Mucosa of descending colon (tissue), 3 donors: ENCODE data around the gene COL5A3. TPM values are rescaled to one million over a fixed set of nuclear protein-coding genes. Genes with fewer than 3 reads are reported as not detected.

Experiments
- ATAC-seq: fragments of 200-7000 bp; cut with Tn5 transposase; one replicate; pipeline ENCODE4 v1.9.1; 2020; ENCODE audit warnings: mild to moderate bottlenecking, moderate library complexity
- DNase-seq, 3 donors: peaks; one replicate each; pipeline ENCODE4 v3.0.0-alpha.2; 2020
- H3K36me3 ChIP-seq: fragments of 200-600 bp; one replicate; pipeline ENCODE4 v1.8.0; 2021; ENCODE audit warnings: low read depth, mild to moderate bottlenecking
- H3K4me1 ChIP-seq: fragments of 200-600 bp; one replicate; pipeline ENCODE4 v1.8.0; 2021; ENCODE audit warnings: low read depth, mild to moderate bottlenecking
- H3K4me3 ChIP-seq: fragments of 200-600 bp; one replicate; pipeline ENCODE4 v1.8.0; 2021; ENCODE audit warnings: mild to moderate bottlenecking
- H3K9me3 ChIP-seq: fragments of 200-600 bp; one replicate; pipeline ENCODE4 v1.8.0; 2021; ENCODE audit warnings: mild to moderate bottlenecking
- CTCF ChIP-seq: fragments of 200-600 bp; IDR thresholded peaks from one replicate; pipeline ENCODE4 v1.8.0; 2022; ENCODE audit warnings: antibody characterized with exemption, mild to moderate bottlenecking
- intact Hi-C, 2 donors: fragments of 100-400 bp; cut with DNase I in 1 of 2; cut with micrococcal nuclease in 1 of 2; formaldehyde crosslinking; loops; one replicate each; pipeline versions ENCODE4 v1.11.0 to v1.11.1; 2022; cut with DNase I, micrococcal nuclease
- total RNA-seq, 3 donors: library from RNA; stranded (reverse); fragmentation: NEBNext Ultra II Directional in 2 of 3; extraction: Animal tissue kit (Norgen Biotek cat#: 25700) in 2 of 3; gene quantifications; one replicate each; pipeline versions ENCODE4 v1.2.1 to v1.2.4, GENCODE V29; 2021 to 2023
- donor health status: DM: no; HTN: no; CAD: no; lungs with moderate emphysema.
- donor health status: DM: no; HTN: no; CAD: no.
- donor health status: DM: no; HTN: yes; CAD: no.

The COL5A3 gene
- total RNA-seq, 3 donors from 2014 or later: 1.9 to 7.2 (median 5.5) TPM

DNA sequence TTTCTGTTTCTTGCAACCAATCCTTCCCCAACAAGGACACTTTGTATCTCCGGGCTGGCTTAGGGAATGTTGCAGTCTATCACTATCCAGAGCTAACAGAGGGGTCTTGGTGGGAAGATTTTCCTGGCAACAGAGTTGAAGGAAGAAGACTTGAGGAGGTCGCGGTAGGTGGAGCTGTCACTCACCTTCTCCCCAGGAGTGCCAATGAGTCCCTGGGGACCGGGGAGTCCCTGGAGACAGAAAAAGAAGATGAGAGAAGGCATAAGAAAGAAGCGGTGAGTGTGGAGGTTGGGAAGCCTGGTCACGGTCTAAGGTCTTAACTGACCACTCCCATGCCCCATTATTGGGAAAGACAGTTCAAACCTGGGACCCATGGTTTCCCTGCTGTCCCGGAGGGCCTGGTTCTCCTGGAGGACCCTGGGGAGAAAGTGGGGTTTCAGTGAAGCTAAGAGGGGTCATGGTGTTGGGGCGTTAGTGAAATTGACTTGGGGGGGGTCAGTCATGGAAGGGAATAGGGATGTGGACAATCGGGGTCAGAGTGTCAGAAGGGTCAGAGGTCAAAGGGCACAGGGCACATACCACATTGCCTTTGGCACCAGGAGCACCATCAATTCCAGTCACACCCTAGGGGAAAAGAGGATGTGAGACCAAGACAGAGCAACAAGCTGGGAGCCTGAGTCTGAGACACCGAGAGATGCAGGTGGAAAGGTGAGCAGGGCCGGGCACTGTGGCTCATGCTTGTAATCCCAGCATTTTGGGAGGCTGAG, 18.7 kb downstream of the COL5A3 start:
- H3K4me1 ChIP-seq: no peaks in the 10 kb centered on the region
- H3K4me3 ChIP-seq: no peak overlapping the region
- DNase-seq: no peak
- intact Hi-C loops: loop anchor here in 1 of 2 donors (10.0 kb wide), 1 partner anchor 57 kb away; the partner anchor contains the start of gene OLFM2
- TF ChIP-seq CTCF: no peak
- H3K36me3 ChIP-seq: no peaks in the 10 kb centered on the region
- no peaks in the 10 kb centered on the region for H3K9me3 ChIP-seq
- no peak for ATAC-seq

DNA sequence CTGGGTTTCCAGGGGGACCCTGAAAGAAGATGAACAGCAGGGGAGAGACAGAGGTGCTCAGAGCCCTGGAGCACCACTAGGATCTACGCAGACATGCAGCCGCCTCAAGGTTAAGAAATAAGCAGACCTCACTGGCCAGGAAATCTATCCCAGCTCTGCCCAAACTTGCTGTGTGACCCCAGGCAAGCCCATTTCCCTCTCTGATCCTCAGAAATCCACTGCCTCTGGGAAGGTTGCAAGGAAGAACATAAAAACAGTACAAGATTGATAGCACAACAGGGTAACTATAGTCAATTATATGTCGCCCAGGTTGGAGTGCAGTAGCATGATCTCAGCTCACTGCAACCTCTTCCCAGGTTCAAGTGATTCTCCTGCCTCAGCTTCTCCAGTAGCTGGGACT, 20.8 kb downstream of the COL5A3 start:
- TF ChIP-seq CTCF: no peak
- Histone ChIP-seq H3K4me1 (no peaks in the 10 kb centered on the region), H3K36me3 (no peaks in the 10 kb centered on the region), H3K4me3 (no peak overlapping the region), H3K9me3 (no peaks in the 10 kb centered on the region)
- no peak for ATAC-seq
- DNase-seq: no peak
- intact Hi-C loops: no loop called here

DNA sequence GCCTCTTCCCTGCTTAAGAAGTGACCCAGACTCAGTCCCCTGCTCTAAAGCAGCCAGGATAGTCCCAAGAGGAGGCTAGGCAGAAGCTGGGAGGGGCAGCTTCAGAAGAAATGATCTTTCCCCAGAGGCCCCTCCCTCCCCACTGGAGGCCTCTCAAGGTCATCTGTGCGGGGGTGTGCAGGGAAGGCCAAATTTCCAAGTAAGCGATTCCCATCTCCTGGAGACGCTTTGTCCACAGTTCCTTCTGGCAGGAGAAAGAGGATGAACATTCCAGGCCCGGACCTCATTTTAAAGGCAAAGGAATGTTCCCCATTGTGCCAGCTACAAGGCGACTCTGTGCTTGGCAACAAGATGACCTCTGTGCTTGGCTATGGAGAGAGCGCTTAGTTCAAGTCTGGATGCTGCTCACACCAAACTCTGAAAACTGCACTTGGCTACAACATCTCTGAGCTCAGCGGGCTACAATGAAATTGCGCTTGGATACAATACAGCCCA, 23.5 kb downstream of the COL5A3 start:
- Histone ChIP-seq H3K9me3 (no peaks in the 10 kb centered on the region), H3K4me3 (no peak overlapping the region), H3K36me3 (no peaks in the 10 kb centered on the region), H3K4me1 (no peaks in the 10 kb centered on the region)
- ATAC-seq: no peak
- TF ChIP-seq CTCF: no peak
- intact Hi-C loops: no loop called here
- DNase-seq: no peak

DNA sequence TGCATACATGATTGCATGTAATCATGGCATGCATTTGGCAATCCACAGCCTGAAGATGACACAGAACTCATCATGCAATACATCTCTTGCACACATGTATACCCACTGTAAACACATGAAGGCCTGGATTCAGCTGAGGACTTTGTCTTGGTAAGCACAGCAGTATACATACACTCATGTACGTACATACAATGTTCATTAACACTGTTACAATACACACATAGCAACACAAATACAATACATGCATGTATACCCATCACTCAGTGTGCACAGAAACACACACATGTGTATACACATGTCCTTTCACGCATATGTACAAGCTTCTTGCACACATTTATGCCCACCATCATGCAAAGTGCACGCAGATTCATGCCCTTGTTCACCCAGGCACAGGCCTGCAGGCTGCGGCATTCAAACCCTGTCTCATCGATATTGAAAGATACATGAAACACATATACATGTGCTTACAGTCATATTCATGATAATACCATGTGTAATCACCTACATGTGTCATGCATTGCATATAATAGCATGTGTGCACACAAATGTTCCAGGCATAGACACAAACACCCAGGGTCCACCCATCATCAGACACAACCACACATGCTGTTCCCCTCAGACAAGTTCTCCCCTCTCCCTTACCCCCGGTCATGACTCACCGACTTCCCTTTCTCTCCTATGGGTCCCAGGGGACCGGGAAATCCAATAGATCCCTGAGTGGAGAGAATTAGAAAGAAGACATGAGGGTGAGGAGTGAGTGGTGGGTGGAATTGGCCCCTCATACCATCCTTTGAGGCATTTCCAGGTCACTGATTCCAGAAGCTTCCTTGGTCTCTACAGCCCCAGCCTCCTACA, 28.7 kb downstream of the COL5A3 start:
- Histone ChIP-seq H3K9me3 (no peaks in the 10 kb centered on the region), H3K4me1 (no peaks in the 10 kb centered on the region), H3K4me3 (no peak overlapping the region), H3K36me3 (no peaks in the 10 kb centered on the region)
- DNase-seq: no peak
- TF ChIP-seq CTCF: no peak
- intact Hi-C loops: no loop called here
- ATAC-seq: no peak

DNA sequence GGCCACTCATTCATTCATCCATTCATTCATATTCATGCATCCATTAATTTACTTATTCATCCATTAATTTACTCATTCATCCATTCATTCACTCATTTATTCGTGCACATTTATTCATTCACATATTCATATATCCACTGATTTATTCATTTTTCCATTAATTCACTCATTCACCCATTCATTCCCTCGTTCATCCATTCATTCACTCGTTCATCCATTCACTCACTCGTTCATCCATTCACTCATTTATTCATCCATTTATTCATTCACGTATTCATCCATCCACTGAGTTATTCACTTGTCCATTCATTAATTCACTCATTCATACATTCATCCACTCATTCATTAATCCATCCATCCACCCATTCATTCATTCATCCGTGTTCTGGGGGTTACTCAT, 38.2 kb downstream of the COL5A3 start:
- DNase-seq (no peak), ATAC-seq (no peak)
- Histone ChIP-seq H3K36me3 (no peaks in the 10 kb centered on the region), H3K4me3 (no peak overlapping the region), H3K9me3 (no peaks in the 10 kb centered on the region), H3K4me1 (no peaks in the 10 kb centered on the region)
- intact Hi-C loops: no loop called here
- no peak for TF ChIP-seq CTCF
